HG02973 (cell line): ENCODE measurements around the gene KCNK16.
A peak's percentile ranks its signal among the peaks of the same experiment; 100 is the strongest.

Experiments used
- ATAC-seq: cut with Tn5 transposase; IDR thresholded peaks from one replicate; pipeline ENCODE4 v1.9.1; 2021; ENCODE audit warnings: moderate library complexity; ENCODE audit not compliant: unreplicated experiment

The KCNK16 gene

DNA sequence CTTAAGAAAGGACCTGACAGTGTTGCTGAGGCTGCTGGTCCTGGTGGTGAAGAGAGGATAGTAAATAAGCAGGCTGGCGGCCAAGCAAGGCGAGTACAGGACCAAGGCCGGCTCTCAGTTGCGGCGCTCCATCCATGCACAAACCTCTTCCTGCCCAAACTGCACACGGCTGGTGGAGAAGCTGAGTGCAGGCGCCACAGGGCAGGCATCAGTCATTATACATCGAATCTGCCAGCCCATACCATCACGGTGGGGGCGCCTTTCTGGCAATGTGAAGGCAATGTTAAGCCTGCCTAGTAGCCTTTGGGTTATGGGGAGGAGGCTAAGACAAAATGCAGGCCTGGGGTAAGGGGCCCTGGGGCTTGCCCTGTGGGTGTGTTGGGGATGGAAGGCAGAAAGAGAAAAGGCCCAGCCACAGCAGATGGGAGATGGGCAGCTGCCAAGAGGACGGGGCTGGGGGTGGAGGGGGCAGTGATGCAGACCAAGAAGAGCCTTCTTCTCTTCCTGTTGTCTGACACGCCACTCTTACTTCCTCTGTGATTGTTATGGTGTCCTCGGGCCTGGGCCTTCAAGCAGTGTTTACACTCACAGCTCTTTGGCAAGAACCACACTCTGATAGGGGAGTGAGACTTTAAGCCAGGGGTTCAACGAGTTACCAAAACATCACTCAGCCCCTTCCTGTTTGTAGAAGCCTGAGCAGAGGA is 20.3 kb upstream of the KCNK16 start:
- no peak for ATAC-seq

DNA sequence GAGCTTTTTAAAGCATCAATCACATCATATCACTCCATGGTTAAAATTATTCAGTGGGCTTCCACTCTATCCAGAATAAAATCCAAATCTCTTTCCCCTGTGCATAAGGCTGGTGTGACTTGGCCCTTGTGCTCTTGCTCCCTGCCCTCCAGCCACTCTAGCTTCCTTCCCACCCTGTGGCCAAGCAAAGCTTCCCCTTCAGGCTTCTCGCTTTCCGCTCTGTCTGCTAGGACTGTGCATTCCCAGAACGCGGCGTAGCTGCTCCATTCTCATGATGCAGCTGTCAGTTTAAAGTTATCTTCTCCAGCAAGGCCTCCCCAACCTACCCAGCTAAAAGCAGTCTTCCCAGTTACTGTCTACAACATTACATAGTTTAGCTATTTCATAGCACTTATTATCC is 19.4 kb upstream of the KCNK16 start:
- ATAC-seq = no peak

- ATAC-seq = no peak
Measured at GRCh38 chr6:39341352-39341751, 18.9 kb upstream of the KCNK16 start.

- ATAC-seq = no peak
Measured at GRCh38 chr6:39339868-39340550, 17.5 kb upstream of the KCNK16 start.

DNA sequence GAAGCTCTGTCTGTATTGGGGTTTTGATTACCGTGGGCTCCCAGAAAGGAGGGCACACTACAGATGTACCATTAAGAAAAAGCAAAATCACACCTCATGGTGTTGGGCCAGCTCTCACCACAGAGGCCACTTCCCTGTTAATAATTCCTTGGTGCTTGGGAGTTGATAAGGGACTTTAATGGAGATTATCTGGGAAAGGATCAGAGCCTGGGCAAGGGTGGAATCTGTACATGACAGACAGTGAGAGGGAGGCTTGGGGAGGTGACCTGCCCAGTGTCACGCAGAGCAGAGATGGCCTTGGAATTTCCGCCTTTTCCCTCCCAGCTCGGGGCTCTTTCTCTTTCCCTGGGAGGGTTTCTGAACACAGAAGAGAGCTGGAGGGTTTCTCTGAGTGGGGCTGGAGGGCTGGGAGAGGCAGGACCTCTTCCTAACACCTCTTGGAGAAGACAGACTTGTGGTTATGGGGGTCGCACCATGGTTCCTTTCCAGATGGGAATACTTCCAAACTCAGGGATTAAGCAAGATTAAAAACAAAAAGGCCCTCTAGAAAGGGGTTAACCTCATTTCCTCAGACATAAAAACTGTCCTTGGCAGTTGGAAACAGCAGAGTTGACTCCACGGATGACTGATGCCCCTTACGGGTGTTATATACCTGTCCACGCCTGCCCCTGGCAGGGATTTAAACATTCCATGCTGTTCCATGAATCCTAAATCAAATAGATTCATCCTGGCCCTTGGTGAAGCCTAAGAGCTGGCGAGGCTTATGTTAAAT is 16.8 kb upstream of the KCNK16 start:
- ATAC-seq = no peak

DNA sequence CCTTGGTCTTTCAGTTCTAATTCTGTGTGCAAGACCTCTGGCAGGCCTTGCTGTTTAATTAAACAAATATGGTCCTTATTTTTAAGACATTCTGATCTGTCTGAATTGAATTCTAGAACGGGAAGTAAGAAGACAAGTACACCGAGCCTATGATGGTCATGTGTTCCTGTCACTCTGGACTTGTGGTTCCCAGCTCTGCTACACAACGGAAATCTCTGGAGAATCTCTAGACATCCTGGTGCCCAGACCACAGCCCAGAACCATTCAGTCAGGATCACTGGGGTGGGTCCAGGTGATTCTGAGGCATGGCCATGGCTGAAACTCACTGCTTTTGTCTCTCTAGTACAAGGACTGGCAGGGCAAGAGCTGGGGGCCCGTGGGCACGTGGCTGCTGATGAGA is 15.9 kb upstream of the KCNK16 start:
- ATAC-seq = no peak

- no peak for ATAC-seq
Measured at GRCh38 chr6:39335780-39336545, 13.5 kb upstream of the KCNK16 start.

- no peak for ATAC-seq
Measured at GRCh38 chr6:39333644-39334438, 11.3 kb upstream of the KCNK16 start.

DNA sequence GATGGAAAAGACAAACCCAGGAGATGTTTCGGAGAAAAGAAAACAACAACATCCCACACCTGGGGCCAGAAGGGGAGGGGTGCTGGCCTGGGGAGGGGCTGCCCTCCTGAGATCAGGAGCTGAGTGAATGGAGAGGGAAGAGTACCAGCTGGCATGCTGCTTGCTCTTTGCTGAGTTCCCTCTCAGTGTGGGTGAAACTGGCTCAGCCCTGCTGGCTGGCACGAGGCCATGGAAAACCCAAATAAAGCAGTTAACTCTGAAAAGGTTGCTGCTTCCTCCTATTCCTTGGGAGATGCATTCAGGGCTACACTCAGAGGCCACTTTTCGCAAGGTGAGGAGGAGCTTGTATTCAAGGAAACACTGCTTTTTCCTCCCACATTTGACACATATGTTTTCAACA is 8.0 kb upstream of the KCNK16 start:
- no peak for ATAC-seq

GRCh38 chr6:39330057-39330456 is 7.6 kb upstream of the KCNK16 start:
- peak; percentile 81 for ATAC-seq

DNA sequence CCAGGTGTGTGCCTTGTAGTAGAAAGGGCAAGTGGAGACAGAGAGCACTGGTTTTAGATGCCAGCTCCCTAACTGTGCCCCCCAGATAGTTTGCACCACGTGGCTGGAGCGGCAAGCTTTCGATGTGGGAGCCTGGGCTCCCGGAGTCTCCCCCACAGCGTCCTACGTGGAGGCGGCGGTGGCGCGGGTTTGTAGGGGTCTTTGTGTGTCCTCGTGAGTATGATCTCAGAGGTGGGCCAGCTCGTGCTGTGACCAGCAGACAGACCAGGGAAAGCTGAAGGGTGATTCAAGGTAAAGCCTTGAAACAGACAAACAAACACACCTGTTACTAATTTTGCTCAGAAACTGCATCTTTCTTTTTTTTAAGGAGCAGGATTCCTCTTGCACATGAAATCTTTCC is 5.6 kb upstream of the KCNK16 start:
- no peak for ATAC-seq

GRCh38 chr6:39327507-39327906 is 5.0 kb upstream of the KCNK16 start:
- ATAC-seq = no peak

- ATAC-seq = no peak
Measured at GRCh38 chr6:39321761-39322160, 741 bp downstream of the KCNK16 start.

DNA sequence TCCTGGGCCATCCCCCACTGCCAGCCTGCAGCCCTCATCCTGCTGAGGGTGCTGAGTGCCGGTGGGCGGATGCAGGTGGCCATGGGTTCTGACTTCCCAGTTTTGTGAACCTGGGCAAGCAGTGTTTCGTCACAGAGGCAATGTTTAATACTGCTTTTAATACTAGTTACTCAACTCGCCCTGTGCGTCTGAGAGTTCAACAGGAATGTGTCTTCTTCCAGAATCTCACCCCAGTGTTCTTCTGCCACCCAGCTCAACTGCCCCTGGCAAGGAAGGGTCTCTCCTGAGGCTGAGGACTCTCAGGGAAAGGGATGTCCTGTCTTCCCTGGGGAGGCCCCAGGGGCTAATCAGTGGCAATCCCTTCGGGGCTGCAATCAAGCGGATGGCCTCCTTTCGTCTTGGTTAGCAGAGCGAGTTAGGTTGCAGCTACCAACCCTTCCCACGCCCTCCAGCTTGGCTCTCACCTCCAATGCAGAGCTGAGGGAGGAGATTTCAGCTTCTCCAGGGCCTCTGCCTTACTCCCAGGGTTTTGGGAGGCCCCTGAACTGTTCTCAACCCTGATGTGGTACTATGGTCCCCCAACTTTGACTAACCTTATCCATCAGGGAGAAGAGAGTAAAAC is 2.0 kb downstream of the KCNK16 start:
- no peak for ATAC-seq

- no peak for ATAC-seq
Measured at GRCh38 chr6:39319621-39320362, 2.7 kb downstream of the KCNK16 start.

DNA sequence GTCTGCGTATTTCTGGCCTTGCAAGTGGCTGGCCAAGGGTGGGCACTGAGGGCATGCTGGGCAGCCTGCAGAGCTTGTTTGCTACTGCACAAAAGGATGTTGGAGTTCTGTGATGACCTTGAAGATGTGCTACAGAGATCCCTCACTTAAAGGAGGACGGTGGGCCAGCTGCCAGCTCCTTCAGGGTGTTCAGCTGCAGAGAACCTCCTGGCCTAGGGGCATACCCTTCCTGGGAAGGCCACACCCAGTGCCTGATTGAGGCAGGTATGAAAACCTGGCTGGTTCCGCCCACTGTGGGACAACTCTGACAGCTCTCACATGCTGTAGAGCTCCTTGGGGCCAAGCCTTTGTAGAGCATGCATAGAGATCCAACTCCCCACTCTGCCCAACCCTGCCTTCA is 5.2 kb downstream of the KCNK16 start:
- no peak for ATAC-seq

DNA sequence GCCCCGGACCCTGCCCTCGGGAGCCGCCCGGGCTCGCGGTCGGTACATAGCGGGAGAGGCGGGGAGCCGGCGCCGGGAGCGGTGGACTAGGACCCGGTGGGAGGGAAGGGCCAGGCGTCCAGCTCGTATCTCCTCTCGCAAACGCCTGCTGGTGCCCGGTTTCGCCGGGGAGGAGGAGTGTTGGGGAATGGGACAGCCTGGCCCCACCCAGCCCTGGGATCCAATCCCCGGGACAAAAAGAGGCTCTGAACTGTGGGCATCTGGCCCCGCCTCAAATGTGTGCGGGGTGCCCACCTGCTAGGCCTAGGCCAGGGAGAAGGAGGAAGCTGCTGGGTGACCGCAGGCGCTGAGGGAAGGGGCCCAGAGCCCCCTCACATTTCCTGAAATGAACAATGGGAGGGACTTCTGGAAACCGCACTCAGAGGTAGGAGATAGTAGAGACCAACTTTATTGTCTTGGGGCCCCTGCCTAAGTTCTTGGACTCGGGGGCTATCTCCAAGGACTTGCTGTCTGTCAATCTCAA is 8.2 kb downstream of the KCNK16 start, which contains the start of gene KCNK17:
TSS of gene KCNK17 (minus strand) at position 147 of the 523 bp plus-strand sequence. CDS start at position 48, 99 bp downstream.
- no peak for ATAC-seq

DNA sequence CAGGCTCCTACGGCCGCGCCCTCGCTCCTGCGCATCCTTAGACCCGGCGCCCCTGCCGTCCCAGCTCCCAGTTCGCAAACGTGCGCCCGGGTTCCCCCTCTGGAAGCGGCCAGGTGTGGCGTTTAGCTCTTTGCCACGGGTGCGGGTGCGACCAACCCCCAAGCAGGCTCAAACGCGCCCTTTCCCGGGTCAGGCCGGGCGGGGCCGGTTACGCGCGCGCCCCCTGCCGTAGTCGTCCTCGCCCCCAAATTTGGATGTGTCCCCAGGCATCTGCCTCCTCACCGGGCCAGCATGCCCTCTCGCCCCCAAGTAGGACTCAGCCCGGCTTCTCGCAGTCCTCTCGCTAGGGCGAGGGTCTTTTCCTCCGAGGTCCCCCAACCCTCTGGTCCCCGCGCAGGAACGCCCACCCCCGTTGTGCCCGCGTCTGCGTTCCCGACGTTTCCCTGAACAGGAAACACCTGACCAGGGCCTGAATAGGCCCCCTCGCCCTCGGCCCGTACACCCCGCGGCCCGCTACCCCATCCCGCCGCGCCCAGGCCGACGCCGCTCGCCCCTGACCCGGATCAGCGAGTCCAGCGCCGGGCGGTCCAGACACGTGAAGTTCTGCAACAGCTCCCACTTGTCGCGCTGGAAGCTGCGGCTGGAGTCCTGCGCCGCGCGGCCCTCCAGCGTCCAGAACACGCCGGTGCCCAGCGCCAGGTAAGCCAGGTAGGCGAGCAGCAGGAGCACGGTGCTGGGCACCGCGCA is 8.8 kb downstream of the KCNK16 start:
- no peak for ATAC-seq
